H9 (cell line): ENCODE results near the gene NFKB1. TPM values are rescaled to one million over a fixed set of nuclear protein-coding genes. Genes with fewer than 3 reads are reported as not detected.
A peak's percentile ranks its signal among the peaks of the same experiment; 100 is the strongest.

Source experiments
- DNase-seq: peaks from one replicate; pipeline ENCODE4 v3.0.0-alpha.2; 2017
- H2AFZ ChIP-seq: one replicate; pipeline ENCODE4 v1.6.1; 2013; ENCODE audit warnings: mild to moderate bottlenecking, low read length, control low read depth, moderate library complexity
- H2AK5ac ChIP-seq: 2 replicates; pipeline ENCODE4 v1.6.1; 2013; ENCODE audit warnings: low read length, control low read depth, mixed read lengths; ENCODE audit not compliant: insufficient read length
- H2BK120ac ChIP-seq: one replicate; pipeline ENCODE4 v1.6.1; 2013; ENCODE audit warnings: low read depth, mild to moderate bottlenecking, low read length, control low read depth, inconsistent platforms; ENCODE audit not compliant: poor library complexity, severe bottlenecking
- H2BK12ac ChIP-seq: 2 replicates; pipeline ENCODE4 v1.6.1; 2013; ENCODE audit warnings: low read length, control low read depth, mixed read lengths, low read depth; ENCODE audit not compliant: insufficient read length
- H2BK15ac ChIP-seq: 2 replicates; pipeline ENCODE4 v1.6.1; 2013; ENCODE audit warnings: low read depth, low read length, control low read depth
- H2BK20ac ChIP-seq: one replicate; pipeline ENCODE4 v1.6.1; 2013; ENCODE audit warnings: low read depth, mild to moderate bottlenecking, low read length, control low read depth, inconsistent platforms; ENCODE audit not compliant: poor library complexity, severe bottlenecking
- H2BK5ac ChIP-seq: 2 replicates; pipeline ENCODE4 v1.6.1; 2013; ENCODE audit warnings: low read length, control low read depth, mixed read lengths; ENCODE audit not compliant: insufficient read length
- H3K14ac ChIP-seq: 2 replicates; pipeline ENCODE4 v1.6.1; 2013; ENCODE audit warnings: low read length, control low read depth; ENCODE audit not compliant: insufficient read depth
- H3K18ac ChIP-seq: 2 replicates; pipeline ENCODE4 v1.6.1; 2013; ENCODE audit warnings: low read depth, mild to moderate bottlenecking, mixed read lengths, low read length, control low read depth; ENCODE audit not compliant: insufficient read length
- H3K23ac ChIP-seq: 2 replicates; pipeline ENCODE4 v1.6.1; 2013; ENCODE audit warnings: low read length, control low read depth, mixed read lengths, low read depth; ENCODE audit not compliant: insufficient read length
- H3K23me2 ChIP-seq: 2 replicates; pipeline ENCODE4 v1.6.1; 2013; ENCODE audit warnings: low read depth, mild to moderate bottlenecking, mixed read lengths, low read length, control low read depth; ENCODE audit not compliant: insufficient read length, poor library complexity, severe bottlenecking
- H3K27ac ChIP-seq: 2 replicates; pipeline ENCODE4 v1.5.1; 2013; ENCODE audit warnings: low read length, control low read depth, mixed read lengths, low read depth; ENCODE audit not compliant: insufficient read length
- H3K27me3 ChIP-seq: 2 replicates; pipeline ENCODE4 v1.6.1; 2013; ENCODE audit warnings: low read length, control low read depth, inconsistent platforms; ENCODE audit not compliant: insufficient read depth
- H3K4ac ChIP-seq: 2 replicates; pipeline ENCODE4 v1.6.1; 2013; ENCODE audit warnings: low read depth, mild to moderate bottlenecking, control low read depth, inconsistent platforms, low read length, moderate library complexity
- H3K4me1 ChIP-seq: 2 replicates; pipeline ENCODE4 v1.6.1; 2013; ENCODE audit warnings: low read length, control low read depth, inconsistent platforms; ENCODE audit not compliant: insufficient read depth
- H3K4me2 ChIP-seq: 2 replicates; pipeline ENCODE4 v1.6.1; 2013; ENCODE audit warnings: low read length, control low read depth, mixed read lengths; ENCODE audit not compliant: insufficient read length, insufficient read depth
- H3K56ac ChIP-seq: 2 replicates; pipeline ENCODE4 v1.6.1; 2013; ENCODE audit warnings: low read depth, mild to moderate bottlenecking, mixed read lengths, low read length, control low read depth; ENCODE audit not compliant: insufficient read length
- H3K79me1 ChIP-seq: 2 replicates; pipeline ENCODE4 v1.6.1; 2013; ENCODE audit warnings: low read depth, mild to moderate bottlenecking, moderate library complexity, low read length, control low read depth, inconsistent platforms; ENCODE audit not compliant: insufficient read depth, poor library complexity, severe bottlenecking
- H3K79me2 ChIP-seq: 2 replicates; pipeline ENCODE4 v1.6.1; 2013; ENCODE audit warnings: low read length, control low read depth, inconsistent platforms; ENCODE audit not compliant: insufficient read depth
- H3K9ac ChIP-seq: 2 replicates; pipeline ENCODE4 v1.6.1; 2013; ENCODE audit warnings: low read length, control low read depth, mixed read lengths; ENCODE audit not compliant: insufficient read length; ENCODE audit errors: extremely low read depth
- H3K9me3 ChIP-seq: one replicate; pipeline ENCODE4 v1.6.1; 2013; ENCODE audit warnings: low read depth, low read length, inconsistent platforms; ENCODE audit not compliant: control insufficient read depth
- H3T11ph ChIP-seq: one replicate; pipeline ENCODE4 v1.6.1; 2013; ENCODE audit warnings: mild to moderate bottlenecking, low read length, control low read depth, inconsistent platforms
- H4K20me1 ChIP-seq: one replicate; pipeline ENCODE4 v1.6.1; 2013; ENCODE audit not compliant: control insufficient read depth, insufficient read length, insufficient read depth
- H4K5ac ChIP-seq: 2 replicates; pipeline ENCODE4 v1.6.1; 2013; ENCODE audit warnings: low read depth, mild to moderate bottlenecking, mixed read lengths, low read length, control low read depth; ENCODE audit not compliant: insufficient read length
- H4K8ac ChIP-seq: replicated peaks from 2 replicates; pipeline ENCODE4 v1.6.1; 2013; ENCODE audit warnings: low read length, control low read depth, mixed read lengths, low read depth; ENCODE audit not compliant: insufficient read length
- H4K91ac ChIP-seq: 2 replicates; pipeline ENCODE4 v1.6.1; 2013; ENCODE audit warnings: low read depth, mild to moderate bottlenecking, moderate library complexity, mixed read lengths, low read length, control low read depth; ENCODE audit not compliant: insufficient read length
- H3K27ac Mint-ChIP-seq, 3 experiments: 2 replicates in 2 of 3; 3 replicates in 1 of 3; pipeline ENCODE4 v1.8.0; 2020 to 2021; ENCODE audit warnings: mixed read lengths in 3 of 3, mild to moderate bottlenecking in 1 of 3, moderate library complexity in 1 of 3
- H3K27me3 Mint-ChIP-seq: 2 replicates; pipeline ENCODE4 v1.8.0; 2021; ENCODE audit warnings: low read depth, mild to moderate bottlenecking, moderate library complexity, mixed read lengths
- H3K36me3 Mint-ChIP-seq, 3 experiments: 2 replicates in 2 of 3; 3 replicates in 1 of 3; pipeline ENCODE4 v1.8.0; 2020 to 2021; ENCODE audit warnings: low read depth in 3 of 3, mixed read lengths in 3 of 3; ENCODE audit not compliant: insufficient read depth in 1 of 3
- H3K4me1 Mint-ChIP-seq, 2 experiments: 2 replicates each; pipeline ENCODE4 v1.8.0; 2020; ENCODE audit warnings: mixed read lengths in 2 of 2
- H3K4me3 Mint-ChIP-seq, 2 experiments: 2 replicates in 1 of 2; 3 replicates in 1 of 2; pipeline ENCODE4 v1.8.0; 2020 to 2021; ENCODE audit warnings: mild to moderate bottlenecking in 2 of 2, mixed read lengths in 2 of 2, moderate library complexity in 1 of 2
- H3K9me3 Mint-ChIP-seq, 2 experiments: 2 replicates in 1 of 2; 3 replicates in 1 of 2; pipeline ENCODE4 v1.8.0; 2020; ENCODE audit warnings: mild to moderate bottlenecking in 2 of 2, mixed read lengths in 2 of 2, moderate library complexity in 1 of 2
- WGBS: extraction: QIAGEN DNeasy Blood & Tissue Kit; methylation state at CpG from one replicate; pipeline ENCODE4 v1.1.7; 2013; ENCODE audit warnings: missing lambda C conversion rate, low lambda C conversion rate, mixed read lengths; ENCODE audit not compliant: insufficient read length; ENCODE audit errors: extremely low coverage; 5-methylcytosine and 5-hydroxymethylcytosine counted together
- total RNA-seq: library from RNA; stranded (reverse); gene quantifications from 2 replicates; pipeline ENCODE4 v1.2.1, GENCODE V29; 2021
- TF ChIP-seq, protein P1 (sequence below): fragments of 200-600 bp; sonication (generic); conservative IDR thresholded peaks from 3 replicates; pipeline ENCODE4 v1.8.0; 2021; ENCODE audit warnings: antibody characterized with exemption, mild to moderate bottlenecking

Gene NFKB1
- total RNA-seq, 1 experiment from 2014 or later: 5.7 TPM

DNA sequence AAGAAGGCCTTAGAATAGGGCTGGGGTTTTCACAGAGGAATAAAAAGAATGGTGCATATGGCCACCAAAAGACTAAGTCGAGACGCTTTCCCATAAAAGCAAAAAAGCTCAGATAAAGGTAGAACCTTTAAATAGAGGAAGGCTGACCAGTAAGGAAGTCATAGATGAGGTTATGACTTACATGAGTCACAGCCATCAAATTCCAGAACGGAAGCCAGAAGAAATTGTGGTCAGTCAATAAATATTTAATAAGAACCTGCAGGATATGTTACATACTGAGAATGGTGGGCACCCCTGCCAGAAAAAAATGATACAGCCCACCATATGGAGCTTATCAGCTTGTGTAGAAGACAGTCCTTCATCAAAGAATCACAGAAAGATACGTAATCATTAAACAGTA lies 139.5 kb downstream of the NFKB1 start:
- Histone ChIP-seq H2BK5ac (no peak overlapping the region), H2AFZ (no peak overlapping the region), H3K79me1 (no peaks in the 10 kb centered on the region), H3K9me3 (no peaks in the 10 kb centered on the region), H2BK12ac (no peak overlapping the region), H2BK20ac (no peak overlapping the region), H3K27me3 (no peaks in the 10 kb centered on the region), H3K23ac (no peak overlapping the region), H3K4me2 (no peak overlapping the region), H3K4me1 (no peaks in the 10 kb centered on the region), H2BK120ac (no peak overlapping the region), H3T11ph (no peak overlapping the region), H3K23me2 (no peaks in the 10 kb centered on the region), H3K4ac (no peak overlapping the region), H3K56ac (no peak overlapping the region), H3K9ac (no peak overlapping the region), H4K5ac (no peak overlapping the region), H3K27ac (no peak overlapping the region), H2BK15ac (no peak overlapping the region), H3K18ac (no peak overlapping the region), H4K20me1 (no peaks in the 10 kb centered on the region), H3K79me2 (no peaks in the 10 kb centered on the region), H2AK5ac (no peak overlapping the region), H4K8ac (no peak overlapping the region), H4K91ac (no peak overlapping the region), H3K14ac (no peak overlapping the region)
- no peak overlapping the region for H3K4me3 Mint-ChIP-seq
- no peaks in the 10 kb centered on the region for H3K27me3 Mint-ChIP-seq
- peaks cover 5 to 24% (median 5%) of the 10 kb centered on the region in 3 experiments; a peak in 6 of 7 replicates for H3K36me3 Mint-ChIP-seq
- no peaks in the 10 kb centered on the region for H3K9me3 Mint-ChIP-seq
- no peaks in the 10 kb centered on the region for H3K4me1 Mint-ChIP-seq
- WGBS: no CpG with 5 or more reads among the region's 4 CpGs
- TF ChIP-seq, protein P1, sequence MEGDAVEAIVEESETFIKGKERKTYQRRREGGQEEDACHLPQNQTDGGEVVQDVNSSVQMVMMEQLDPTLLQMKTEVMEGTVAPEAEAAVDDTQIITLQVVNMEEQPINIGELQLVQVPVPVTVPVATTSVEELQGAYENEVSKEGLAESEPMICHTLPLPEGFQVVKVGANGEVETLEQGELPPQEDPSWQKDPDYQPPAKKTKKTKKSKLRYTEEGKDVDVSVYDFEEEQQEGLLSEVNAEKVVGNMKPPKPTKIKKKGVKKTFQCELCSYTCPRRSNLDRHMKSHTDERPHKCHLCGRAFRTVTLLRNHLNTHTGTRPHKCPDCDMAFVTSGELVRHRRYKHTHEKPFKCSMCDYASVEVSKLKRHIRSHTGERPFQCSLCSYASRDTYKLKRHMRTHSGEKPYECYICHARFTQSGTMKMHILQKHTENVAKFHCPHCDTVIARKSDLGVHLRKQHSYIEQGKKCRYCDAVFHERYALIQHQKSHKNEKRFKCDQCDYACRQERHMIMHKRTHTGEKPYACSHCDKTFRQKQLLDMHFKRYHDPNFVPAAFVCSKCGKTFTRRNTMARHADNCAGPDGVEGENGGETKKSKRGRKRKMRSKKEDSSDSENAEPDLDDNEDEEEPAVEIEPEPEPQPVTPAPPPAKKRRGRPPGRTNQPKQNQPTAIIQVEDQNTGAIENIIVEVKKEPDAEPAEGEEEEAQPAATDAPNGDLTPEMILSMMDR: no peak
- H3K27ac Mint-ChIP-seq: peak overlapping the region in 1 of 3 experiments; percentile 74; a peak in 1 of 7 replicates
- no peak for DNase-seq
